B cell (primary cell): ENCODE results near the gene FSHR. TPM values are rescaled to one million over a fixed set of nuclear protein-coding genes. Genes with fewer than 3 reads are reported as not detected.

Source experiments
- ATAC-seq: fragments of 200-7000 bp; cut with Tn5 transposase; one replicate; pipeline ENCODE4 v1.10.0; 2021; ENCODE audit warnings: low read depth, mild to moderate bottlenecking, moderate number of reproducible peaks, moderate library complexity
- CTCF ChIA-PET: fragments of 350-600 bp; sonication (Branson Sonifier 250); formaldehyde crosslinking; loops from one replicate; lab custom pipeline; 2021; ENCODE audit warnings: antibody characterized with exemption, inconsistent platforms; lab: Charles Lee
- POLR2A ChIA-PET: fragments of 350-600 bp; sonication (Branson Sonifier 250); formaldehyde crosslinking; loops from one replicate; lab custom pipeline; 2021; ENCODE audit warnings: antibody characterized with exemption; lab: Charles Lee
- DNase-seq: peaks from one replicate; pipeline ENCODE4 v3.0.0; 2013
- H2AFZ ChIP-seq: 2 replicates; pipeline ENCODE4 v1.6.1; 2012; ENCODE audit warnings: mild to moderate bottlenecking, low read depth, low read length; ENCODE audit not compliant: insufficient read depth, poor library complexity, severe bottlenecking
- H3K27ac ChIP-seq, 2 donors: 1 replicate in 1 of 2; 2 replicates in 1 of 2; pipeline ENCODE4 v1.5.1; 2012 to 2013; ENCODE audit warnings: low read length in 2 of 2, mild to moderate bottlenecking in 2 of 2, moderate library complexity in 1 of 2
- H3K27me3 ChIP-seq, 4 experiments: fragments of 200-600 bp in 1 of 4; sonication (generic) in 1 of 4; replicated peaks in 1 of 4; 1 replicate in 2 of 4; 2 replicates in 2 of 4; pipeline versions ENCODE4 v1.6.1 to v1.7.0; 2013 to 2016; ENCODE audit warnings: low read length in 3 of 4, mild to moderate bottlenecking in 2 of 4, mixed read lengths in 1 of 4, moderate library complexity in 1 of 4; ENCODE audit not compliant: insufficient read depth in 4 of 4, control insufficient read depth in 3 of 4; ENCODE audit errors: control extremely low read depth in 1 of 4
- H3K36me3 ChIP-seq, 2 experiments: replicated peaks in 1 of 2; 1 replicate in 1 of 2; 2 replicates in 1 of 2; pipeline versions ENCODE4 v1.6.1 to v1.7.1; 2013; ENCODE audit warnings: low read length in 1 of 2; ENCODE audit not compliant: insufficient read depth in 2 of 2, control insufficient read depth in 1 of 2; ENCODE audit errors: control extremely low read depth in 1 of 2, extremely low read depth in 1 of 2
- H3K4me1 ChIP-seq, 2 donors: fragments of 200-600 bp in 1 of 2; sonication (generic) in 1 of 2; 1 replicate in 1 of 2; 2 replicates in 1 of 2; pipeline versions ENCODE4 v1.5.1 to v1.6.1; 2013 to 2017; ENCODE audit warnings: low read length in 2 of 2; ENCODE audit not compliant: control insufficient read depth in 2 of 2, insufficient read depth in 2 of 2
- H3K4me2 ChIP-seq: replicated peaks from 2 replicates; pipeline ENCODE3; 2012; ENCODE audit warnings: mild to moderate bottlenecking, low read depth, low read length; ENCODE audit not compliant: poor library complexity, severe bottlenecking
- H3K4me3 ChIP-seq, 5 experiments: fragments of 200-600 bp in 1 of 5; sonication (generic) in 1 of 5; 1 replicate in 3 of 5; 2 replicates in 2 of 5; pipeline versions ENCODE4 v1.5.1 to v1.7.0; 2011 to 2016; ENCODE audit warnings: low read length in 4 of 5, mild to moderate bottlenecking in 4 of 5, low read depth in 2 of 5, control low read depth in 1 of 5, moderate library complexity in 1 of 5; ENCODE audit not compliant: insufficient read depth in 1 of 5; ENCODE audit errors: control extremely low read depth in 1 of 5, extremely low read depth in 1 of 5
- H3K79me2 ChIP-seq: fragments of 200-600 bp; sonication (generic); one replicate; pipeline ENCODE4 v1.6.0; 2016; ENCODE audit warnings: low read length; ENCODE audit not compliant: control insufficient read depth, insufficient read depth
- H3K9ac ChIP-seq: fragments of 200-600 bp; sonication (generic); 2 replicates; pipeline ENCODE4 v1.6.1; 2017; ENCODE audit warnings: mild to moderate bottlenecking, low read length, moderate library complexity
- H3K9me3 ChIP-seq, 3 donors: one replicate each; pipeline versions ENCODE4 v1.6.1 to v1.7.1; 2013; ENCODE audit warnings: low read length in 2 of 3; ENCODE audit not compliant: control insufficient read depth in 2 of 3, insufficient read depth in 1 of 3; ENCODE audit errors: control extremely low read depth in 1 of 3
- H4K20me1 ChIP-seq: 2 replicates; pipeline ENCODE4 v1.6.0; 2012; ENCODE audit warnings: mild to moderate bottlenecking, low read length; ENCODE audit not compliant: insufficient read depth, control insufficient read depth, poor library complexity, severe bottlenecking
- H3K27ac Mint-ChIP-seq: one replicate; pipeline ENCODE4 v1.8.0; 2021; ENCODE audit warnings: mixed read lengths
- H3K27me3 Mint-ChIP-seq: one replicate; pipeline ENCODE4 v1.8.0; 2021; ENCODE audit warnings: mixed read lengths
- H3K4me1 Mint-ChIP-seq: one replicate; pipeline ENCODE4 v1.8.0; 2021; ENCODE audit warnings: mixed read lengths
- H3K4me3 Mint-ChIP-seq: one replicate; pipeline ENCODE4 v1.8.0; 2021; ENCODE audit warnings: mixed read lengths
- H3K9me3 Mint-ChIP-seq: one replicate; pipeline ENCODE4 v1.8.0; 2022; ENCODE audit warnings: mixed read lengths; ENCODE audit not compliant: insufficient read depth
- CTCF ChIP-seq: fragments of 200-600 bp; IDR thresholded peaks from one replicate; pipeline ENCODE4 v1.8.0; 2022; ENCODE audit warnings: antibody characterized with exemption, mild to moderate bottlenecking
- EZH2 ChIP-seq: IDR thresholded peaks from 2 replicates; pipeline ENCODE4 v1.6.1; 2012; ENCODE audit warnings: borderline replicate concordance, low read depth, mild to moderate bottlenecking, moderate library complexity, low read length; ENCODE audit not compliant: insufficient read depth, poor library complexity, severe bottlenecking
- WGBS: methylation state at CpG from one replicate; pipeline ENCODE4 v1.1.5; 2013; ENCODE audit warnings: missing lambda C conversion rate; ENCODE audit not compliant: insufficient coverage; 5-methylcytosine and 5-hydroxymethylcytosine counted together
- intact Hi-C: fragments of 100-400 bp; cut with micrococcal nuclease; formaldehyde crosslinking; loops from one replicate; pipeline ENCODE4 v1.10.0; 2022
- polyA plus RNA-seq: library from polyadenylated mRNA; depleted of rRNA; stranded (reverse); fragments of >200 nt; gene quantifications from 2 replicates; pipeline ENCODE4 v1.2.3, GENCODE V29; 2012
- total RNA-seq, 2 donors: library from RNA; stranded (reverse); fragments of 120-200 nt in 1 of 2; gene quantifications; 1 replicate in 1 of 2; 2 replicates in 1 of 2; pipeline versions ENCODE4 v1.2.3 to v1.2.4, GENCODE V29; 2013 to 2022

Gene FSHR
- total and polyA plus RNA-seq, 2 donors (not counting 1 experiment from before 2014, with no cell fraction given), result not detected

- Histone ChIP-seq H3K27me3 (no peaks in the 10 kb centered on the region), H3K4me3 (no peak overlapping the region), H3K9ac (no peak overlapping the region), H3K36me3 (no peaks in the 10 kb centered on the region), H3K27ac (no peak overlapping the region), H3K4me2 (no peak overlapping the region), H3K79me2 (no peaks in the 10 kb centered on the region), H3K4me1 (no peaks in the 10 kb centered on the region), H3K9me3 (no peaks in the 10 kb centered on the region), H4K20me1 (no peaks in the 10 kb centered on the region), H2AFZ (no peak overlapping the region)
- ChIA-PET POLR2A (no interaction called here), CTCF (no interaction called here)
- no peaks in the 10 kb centered on the region for H3K27me3 Mint-ChIP-seq
- H3K27ac Mint-ChIP-seq, result no peak overlapping the region
- H3K9me3 Mint-ChIP-seq, result no peaks in the 10 kb centered on the region
- intact Hi-C loops, result no loop called here
- no peak for TF ChIP-seq EZH2
- no peak for TF ChIP-seq CTCF
- no CpG with 5 or more reads among the region's 2 CpGs for WGBS
- no peaks in the 10 kb centered on the region for H3K4me1 Mint-ChIP-seq
- H3K4me3 Mint-ChIP-seq, result no peak overlapping the region
- DNase-seq (no peak), ATAC-seq (no peak)
Measured at GRCh38 chr2:49113046-49113445, 41.3 kb downstream of the FSHR start.

- whole genome bisulfite sequencing, result 97% methylated on average over 4 of the region's 7 CpGs
- no peaks in the 10 kb centered on the region for H3K27me3 ChIP-seq
- intact Hi-C loops, result no loop called here
- ChIA-PET CTCF (no interaction called here), POLR2A (no interaction called here)
- TF ChIP-seq CTCF, result no peak
- TF ChIP-seq EZH2, result no peak
- no peaks in the 10 kb centered on the region for H3K36me3 ChIP-seq
- no peaks in the 10 kb centered on the region for H4K20me1 ChIP-seq
- H3K9ac ChIP-seq, result no peak overlapping the region
- DNase-seq (no peak), ATAC-seq (no peak)
- no peak overlapping the region for H3K4me2 ChIP-seq
- Mint-ChIP-seq H3K27me3 (no peaks in the 10 kb centered on the region), H3K27ac (no peak overlapping the region), H3K9me3 (no peaks in the 10 kb centered on the region), H3K4me1 (no peaks in the 10 kb centered on the region), H3K4me3 (no peak overlapping the region)
- H3K4me1 ChIP-seq, result no peaks in the 10 kb centered on the region
- H2AFZ ChIP-seq, result no peak overlapping the region
- no peak overlapping the region for H3K4me3 ChIP-seq
- no peaks in the 10 kb centered on the region for H3K79me2 ChIP-seq
- H3K27ac ChIP-seq, result no peak overlapping the region
- H3K9me3 ChIP-seq, result no peaks in the 10 kb centered on the region
Measured at GRCh38 chr2:49111456-49111855, 42.9 kb downstream of the FSHR start.
